Kasumi-1 (cell line): Measurements from ENCODE around the gene MEST.
"Not testable (repeated sequence)": the region's sequence is repeated elsewhere in the genome, so short reads cannot be mapped to it uniquely, and the experiment has no call there.

ENCODE experiments used
- DNase-seq, 2 experiments: peaks; one replicate each; lab custom pipeline; 2025; lab: John Stamatoyannopoulos, UW

The MEST gene

GRCh38 chr7:130523519-130524125 lies 31.7 kb downstream of the MEST start:
- peak; percentile 9 to 14 for DNase-seq

DNA sequence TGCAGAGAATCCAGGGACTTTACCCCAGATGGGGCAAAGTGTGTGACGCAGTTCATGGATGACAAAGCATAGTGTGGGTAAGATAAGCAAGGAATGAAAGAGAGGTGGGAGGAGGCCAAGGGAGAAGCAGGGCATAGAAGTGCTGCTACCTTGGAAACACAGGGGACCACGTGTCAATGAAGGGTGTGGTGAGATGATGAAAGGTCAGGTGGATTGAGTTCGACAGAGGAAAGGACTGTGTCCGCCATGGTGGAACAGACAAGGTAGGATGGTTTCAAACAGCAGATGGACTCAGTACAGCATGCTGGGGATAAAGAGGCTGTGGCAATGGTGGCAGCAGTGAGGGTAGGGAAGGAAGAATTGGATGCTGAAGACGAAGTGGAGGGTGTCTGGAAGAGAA lies 32.7 kb downstream of the MEST start:
- no peak for DNase-seq

DNA sequence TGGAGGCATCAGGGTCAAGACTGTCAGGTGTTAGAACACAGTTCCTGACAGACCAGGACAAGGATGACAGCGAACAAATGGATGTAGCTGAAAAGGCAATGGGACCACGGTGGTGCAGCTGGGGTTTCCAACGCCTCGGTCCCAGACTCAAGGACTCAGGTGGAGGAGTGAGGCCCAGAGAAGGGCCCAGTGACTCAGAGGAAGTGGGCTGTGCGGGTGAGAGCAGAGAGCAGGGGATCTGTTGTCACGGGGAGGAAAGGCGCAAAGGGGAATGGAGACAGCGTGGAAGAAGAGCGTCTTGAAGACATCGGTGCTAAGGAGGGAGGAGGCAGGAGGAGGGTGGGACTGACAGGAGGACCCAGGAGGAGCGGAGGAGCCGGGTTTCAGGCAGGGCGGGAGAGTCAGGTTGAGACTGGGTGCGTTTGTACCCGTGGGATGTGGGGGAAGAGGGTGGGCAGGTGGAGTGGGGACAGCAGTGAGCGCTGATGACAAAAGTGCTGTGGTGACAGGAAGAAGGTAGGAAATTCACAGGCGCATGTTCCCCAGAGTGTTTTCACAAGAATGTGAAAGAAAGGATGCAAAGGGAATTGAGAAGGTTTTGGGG lies 36.0 kb downstream of the MEST start:
- peak in 1 of 2 experiments; percentile 29 for DNase-seq

DNA sequence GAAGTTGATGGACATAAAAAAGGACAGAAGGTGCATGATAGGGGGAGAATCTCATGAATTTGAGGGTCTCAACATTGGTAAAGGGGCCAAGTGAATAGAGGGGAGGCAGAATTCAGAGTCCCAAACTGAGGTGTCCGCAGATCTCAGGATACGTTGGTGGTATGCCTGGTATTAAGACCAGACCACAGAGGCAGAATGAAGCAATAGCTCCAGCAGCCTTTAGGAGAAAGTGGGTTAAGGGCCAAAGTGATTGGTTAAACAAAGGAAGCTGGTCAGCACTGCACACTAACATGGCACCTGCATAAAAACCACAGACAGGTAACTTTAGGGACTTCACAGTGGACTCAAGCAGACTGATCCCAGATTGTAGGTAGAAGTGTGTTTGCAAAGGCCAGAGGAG lies 37.5 kb downstream of the MEST start:
- no peak for DNase-seq

GRCh38 chr7:130537894-130538293 lies 46.0 kb downstream of the MEST start:
- DNase-seq, result not testable (repeated sequence)

DNA sequence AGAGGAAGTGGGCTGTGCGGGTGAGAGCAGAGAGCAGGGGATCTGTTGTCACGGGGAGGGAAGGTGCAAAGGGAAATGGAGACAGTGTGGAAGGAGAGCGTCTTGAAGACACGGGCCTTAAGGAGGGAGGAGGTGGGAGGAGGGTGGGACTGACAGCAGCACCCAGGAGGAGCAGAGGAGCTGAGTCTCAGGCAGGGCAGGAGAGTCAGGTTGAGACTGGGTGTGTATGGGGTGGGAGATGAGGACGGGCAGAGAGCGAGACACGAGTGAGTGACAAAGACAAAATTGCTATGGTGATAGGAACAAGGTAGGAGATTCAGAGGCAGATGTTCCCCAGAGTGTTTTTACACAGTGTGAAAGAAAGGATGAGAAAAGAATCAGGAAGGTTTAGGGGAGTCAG lies 49.4 kb downstream of the MEST start:
- not testable (repeated sequence) for DNase-seq

DNA sequence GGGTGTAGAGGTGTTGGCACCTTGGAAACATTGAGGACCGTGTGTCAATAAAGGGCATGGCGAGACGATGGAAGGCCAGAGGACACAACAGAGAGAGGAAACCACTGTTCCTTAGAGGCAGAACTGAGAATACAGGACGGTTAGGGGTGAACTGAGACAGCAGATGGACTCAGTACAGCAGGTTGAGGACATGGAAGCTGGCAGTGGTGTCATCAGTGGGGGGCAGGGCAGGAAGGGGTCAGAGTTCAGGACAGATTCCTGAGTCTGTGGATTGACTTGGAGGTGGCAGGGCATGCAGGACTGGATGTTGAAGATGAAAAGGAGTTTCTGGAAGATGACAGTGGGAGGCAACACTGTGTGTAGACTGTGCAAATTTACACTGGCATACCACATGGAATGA lies 50.4 kb downstream of the MEST start:
- DNase-seq, result not testable (repeated sequence)

DNA sequence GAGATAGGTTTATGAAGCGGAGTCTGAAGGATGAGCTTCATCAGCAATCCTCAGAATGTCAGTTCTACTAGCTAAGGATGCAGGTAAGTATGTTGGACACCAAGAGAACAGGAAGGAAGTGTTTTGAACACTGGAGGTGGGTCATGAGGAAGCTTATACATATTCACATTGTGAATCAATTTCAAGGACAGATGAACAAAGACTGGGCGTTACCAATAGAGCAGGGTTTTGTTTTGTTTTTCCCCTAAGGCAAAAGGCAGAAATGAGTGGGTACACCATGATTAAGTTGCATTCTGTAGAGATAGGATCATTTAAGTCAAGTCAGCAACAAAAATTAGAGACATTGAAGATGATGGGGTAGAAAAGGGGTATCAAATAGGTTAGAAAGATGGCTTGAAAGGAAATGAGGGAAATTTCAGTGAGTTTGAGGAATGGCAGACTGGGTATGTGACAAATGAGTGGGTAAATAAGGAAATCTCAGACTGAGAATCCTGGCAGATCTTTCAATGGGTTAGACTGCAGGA lies 51.7 kb downstream of the MEST start:
- DNase-seq, result no peak

GRCh38 chr7:130544356-130544755 lies 52.5 kb downstream of the MEST start:
- DNase-seq, result no peak

DNA sequence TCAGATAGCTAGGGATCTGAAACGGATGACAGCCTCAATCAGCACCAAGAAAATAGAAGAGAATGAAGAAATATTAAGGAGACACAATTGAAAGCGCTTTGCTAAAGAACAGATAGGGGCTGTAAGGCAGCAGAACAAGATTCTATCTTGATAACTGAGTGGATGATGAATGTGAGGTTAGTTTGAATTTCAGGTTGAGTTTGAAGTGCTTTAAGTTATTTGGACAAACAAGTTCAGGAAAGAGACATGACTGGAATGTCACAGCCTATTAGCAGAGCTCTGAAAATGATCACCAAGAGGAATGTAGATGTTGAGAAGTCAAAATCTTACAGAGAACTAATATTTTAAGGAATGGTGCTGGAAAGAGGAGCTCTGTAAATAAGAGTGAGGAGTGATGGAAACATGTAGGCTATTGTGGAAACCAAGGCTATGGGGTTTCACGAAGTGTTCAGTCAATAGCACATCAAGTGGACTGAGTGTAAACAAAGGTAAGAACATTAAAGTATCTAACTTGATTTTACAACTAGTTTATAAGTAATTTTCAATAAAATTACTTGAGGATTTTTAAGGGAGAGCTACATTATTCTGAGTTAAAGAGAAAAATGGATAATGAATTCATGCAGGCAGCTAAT lies 61.6 kb downstream of the MEST start:
- DNase-seq, result no peak

DNA sequence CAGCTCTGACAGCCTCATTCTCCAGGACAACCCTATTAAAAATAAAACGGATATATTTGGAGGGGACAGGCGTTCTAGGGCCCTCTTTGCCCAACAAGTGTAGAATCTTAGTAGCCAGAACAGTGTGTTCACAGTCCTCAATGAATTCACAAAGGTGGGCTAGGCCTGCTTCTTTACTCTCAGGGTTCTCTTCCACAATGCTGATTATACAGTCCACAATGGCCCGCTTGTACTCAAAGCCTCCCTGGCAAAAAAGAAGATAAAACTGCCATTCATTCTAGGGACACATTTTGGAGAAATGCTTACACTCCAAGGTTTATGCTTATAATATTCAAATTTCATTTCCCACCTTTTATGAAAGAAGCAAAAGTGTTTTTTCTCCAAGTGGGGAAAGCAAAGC lies 62.6 kb downstream of the MEST start:
- no peak for DNase-seq
